Measurements from ENCODE around the gene CSMD2.
"Not testable (repeated sequence)": the region's sequence is repeated elsewhere in the genome, so short reads cannot be mapped to it uniquely, and the experiment has no call there.

The CSMD2 gene

DNA sequence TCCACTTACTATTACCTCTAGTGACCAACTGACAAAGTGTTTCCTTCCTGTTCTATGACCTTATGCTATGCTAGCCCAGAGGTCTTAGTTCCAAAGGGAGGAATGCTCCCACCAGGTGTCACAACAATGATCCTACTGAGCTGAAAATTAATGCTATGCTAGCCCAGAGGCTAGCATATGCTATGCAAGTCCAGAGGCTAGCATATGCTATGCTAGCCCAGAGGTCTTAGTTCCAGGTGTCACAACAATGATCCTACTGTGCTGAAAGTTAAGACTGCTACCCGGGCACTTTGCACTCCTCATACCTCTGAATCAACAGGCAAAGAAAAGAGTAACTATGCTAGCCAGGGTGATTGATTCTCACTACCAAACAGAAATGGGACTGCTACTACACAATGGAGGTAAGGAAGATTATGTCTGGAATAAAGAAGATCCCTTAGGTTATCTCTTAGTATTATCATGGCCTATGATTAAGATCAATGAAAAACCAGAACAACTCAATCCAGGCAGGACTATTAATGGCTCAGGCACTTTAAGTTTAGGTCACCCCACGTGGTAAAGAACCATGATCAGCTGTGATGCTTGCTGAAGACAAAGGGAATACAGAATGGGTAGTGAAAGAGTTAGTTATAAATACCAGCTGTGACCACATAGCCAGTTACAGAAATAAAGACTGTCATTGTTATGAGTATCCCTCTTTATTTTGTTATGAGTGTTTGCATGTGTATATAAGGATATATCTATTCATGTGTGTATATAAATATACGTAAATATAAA, 114.1 kb downstream of the CSMD2 start:
- DNase-seq, result no peak

DNA sequence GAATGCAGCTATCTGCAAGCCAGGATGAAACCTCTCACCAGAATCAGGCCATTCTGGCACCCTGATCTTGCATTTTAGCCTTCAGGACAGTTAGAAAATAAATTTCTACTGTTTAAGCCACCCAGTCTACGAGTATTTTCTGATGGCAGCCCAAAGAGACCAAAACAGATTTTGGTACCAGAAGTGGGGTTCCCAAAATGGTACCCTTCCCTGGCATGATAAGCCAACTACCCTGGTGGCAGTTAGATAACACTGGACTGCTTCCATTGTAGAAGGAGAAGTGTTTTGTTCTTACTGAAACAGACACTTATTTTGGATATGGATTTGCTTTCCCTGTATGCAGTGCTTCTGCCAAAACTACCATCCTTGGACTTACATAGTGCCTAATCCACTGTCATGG, 115.0 kb downstream of the CSMD2 start:
- DNase-seq, result no peak

DNA sequence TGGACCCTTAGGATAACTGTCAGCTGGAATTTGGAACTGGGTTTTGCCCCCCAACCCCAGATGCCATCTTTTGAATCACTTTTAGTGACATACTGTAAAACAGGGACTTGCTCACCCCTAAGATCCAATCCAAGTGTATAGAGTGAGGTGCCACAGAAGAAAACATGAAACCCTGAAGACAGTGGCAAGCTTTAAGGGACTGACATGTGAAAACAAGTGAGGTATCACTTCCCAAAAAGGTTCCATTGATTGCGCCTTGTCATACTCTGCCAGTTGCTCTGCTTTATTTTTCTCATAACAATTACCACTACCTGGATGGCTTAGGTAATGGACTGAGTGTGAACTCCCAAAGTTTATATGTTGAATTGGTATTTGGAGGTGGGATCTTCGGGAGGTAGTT, 115.6 kb downstream of the CSMD2 start:
- DNase-seq, result no peak

DNA sequence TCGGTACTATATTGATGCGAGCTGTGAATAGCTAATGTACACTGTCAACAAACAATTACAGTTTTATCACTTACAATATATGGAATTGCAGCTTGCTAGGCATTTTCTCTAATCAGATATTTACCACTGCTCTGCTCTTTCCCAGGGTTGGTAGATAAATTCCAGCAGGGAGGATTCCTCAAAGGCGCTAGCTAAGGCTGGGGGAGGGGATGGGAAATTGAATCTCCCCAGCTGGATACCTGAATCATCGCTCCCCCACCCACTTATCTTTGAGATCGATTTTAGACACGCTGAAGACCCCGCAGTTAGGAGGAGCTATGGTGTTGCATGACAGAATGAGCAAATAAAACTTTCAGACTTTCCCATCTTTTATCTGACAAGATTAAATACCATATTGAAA, 127.2 kb downstream of the CSMD2 start:
- no peak for DNase-seq

DNA sequence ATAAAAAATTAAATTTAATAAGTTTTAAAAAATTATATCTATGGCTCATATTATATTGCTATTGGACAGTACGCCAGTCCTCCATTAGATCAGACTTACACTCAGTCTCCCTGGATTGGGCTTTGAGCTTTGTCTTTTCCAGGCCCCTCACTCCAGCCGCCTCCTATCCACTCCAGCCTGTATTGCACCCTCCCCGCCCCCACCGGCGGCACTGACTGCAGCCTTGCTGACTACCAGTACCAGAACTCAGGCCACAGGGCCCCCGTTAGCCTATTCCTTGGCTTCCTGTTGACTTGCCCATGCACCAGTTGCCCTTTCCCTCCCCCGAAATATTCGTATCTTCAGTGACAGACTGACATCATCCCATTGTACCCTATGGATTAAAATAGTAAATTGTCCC, 127.9 kb downstream of the CSMD2 start:
- no peak for DNase-seq

DNA sequence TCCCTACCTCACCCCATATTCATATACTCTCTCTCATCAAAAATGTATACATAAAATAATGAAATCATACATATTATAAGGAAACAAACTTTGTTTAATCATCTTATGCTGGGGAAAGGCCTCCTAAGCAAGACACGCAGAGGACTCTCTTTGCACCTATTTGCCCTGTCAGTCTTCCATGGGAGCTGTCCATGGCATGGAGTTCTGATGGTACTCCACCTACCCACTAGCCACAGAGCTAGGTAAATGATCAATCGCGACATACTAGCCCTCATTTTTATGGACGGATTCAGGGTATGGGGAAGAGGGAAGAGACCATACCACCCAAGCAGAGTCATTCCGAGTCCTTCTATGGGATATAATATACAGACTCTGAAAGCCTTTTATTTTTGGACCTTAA, 131.0 kb downstream of the CSMD2 start:
- DNase-seq, result no peak

DNA sequence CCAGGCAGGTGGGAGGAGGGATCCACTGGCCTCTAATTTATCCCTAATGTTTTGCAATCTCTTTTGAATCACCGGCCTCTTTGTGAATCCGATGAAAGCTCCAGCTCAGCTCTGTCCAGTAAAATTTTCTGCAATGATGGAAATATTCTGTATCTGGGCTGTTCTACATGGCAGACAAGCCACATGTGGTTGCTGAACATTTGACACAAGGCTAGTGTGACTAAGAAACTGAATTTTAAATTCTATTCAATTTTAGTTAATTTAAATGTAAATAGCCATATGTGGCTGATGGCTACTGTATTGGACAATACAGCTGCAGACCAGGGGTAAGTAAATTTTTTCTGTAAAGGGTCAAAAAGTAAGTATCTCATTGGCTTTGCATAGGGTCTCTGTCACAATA, 135.1 kb downstream of the CSMD2 start:
- no peak for DNase-seq

DNA sequence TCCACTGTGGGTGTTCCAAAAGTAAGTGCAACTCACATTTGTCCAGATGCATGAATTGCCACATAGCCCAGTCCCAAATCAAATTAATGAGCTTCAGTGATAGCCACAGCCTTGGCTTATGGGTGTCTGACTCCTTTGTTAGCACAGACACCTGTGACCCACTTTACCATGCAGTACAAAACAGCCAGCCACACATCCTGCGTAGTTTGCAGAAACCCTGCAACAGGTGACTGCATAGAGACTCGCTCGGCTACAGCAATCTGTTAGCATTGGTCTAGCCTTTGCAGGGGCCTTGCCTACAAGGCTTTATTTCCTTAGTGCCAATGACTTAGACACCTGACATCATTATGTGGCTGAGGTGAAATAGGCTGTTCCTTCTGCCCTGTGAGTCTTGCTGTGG, 135.5 kb downstream of the CSMD2 start:
- DNase-seq, result no peak

DNA sequence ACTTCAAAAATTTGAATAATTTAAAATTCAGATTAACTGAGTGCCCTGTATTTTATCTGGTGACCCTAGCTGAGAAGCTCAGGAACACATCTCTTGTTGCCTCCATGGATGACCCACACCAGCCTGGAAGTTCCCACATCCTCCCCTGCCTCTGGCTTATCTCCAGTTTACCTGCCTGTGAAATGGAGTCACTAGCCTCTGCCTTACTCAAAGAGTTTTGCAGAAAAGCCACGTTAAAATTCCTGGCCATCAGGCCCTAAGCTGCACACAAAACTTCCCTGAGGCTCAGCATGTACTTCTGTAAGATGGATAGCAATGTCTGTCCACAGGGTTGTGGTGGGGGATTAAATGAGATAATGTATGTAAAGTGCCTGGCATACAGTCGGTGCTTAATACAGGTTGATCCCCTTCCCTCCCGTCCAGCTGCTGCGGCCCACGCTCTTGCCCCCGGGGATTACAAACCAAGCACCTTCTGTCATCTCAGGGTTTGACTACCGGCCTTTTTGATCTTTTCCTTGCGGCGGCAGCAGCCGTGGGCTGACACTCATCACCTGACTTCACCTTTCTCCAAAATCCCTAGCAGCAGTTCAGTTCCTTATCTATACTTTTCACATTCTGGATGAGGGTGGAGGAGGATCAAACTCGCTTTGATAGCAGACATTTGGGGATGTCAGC, 136.5 kb downstream of the CSMD2 start:
- DNase-seq, result no peak

DNA sequence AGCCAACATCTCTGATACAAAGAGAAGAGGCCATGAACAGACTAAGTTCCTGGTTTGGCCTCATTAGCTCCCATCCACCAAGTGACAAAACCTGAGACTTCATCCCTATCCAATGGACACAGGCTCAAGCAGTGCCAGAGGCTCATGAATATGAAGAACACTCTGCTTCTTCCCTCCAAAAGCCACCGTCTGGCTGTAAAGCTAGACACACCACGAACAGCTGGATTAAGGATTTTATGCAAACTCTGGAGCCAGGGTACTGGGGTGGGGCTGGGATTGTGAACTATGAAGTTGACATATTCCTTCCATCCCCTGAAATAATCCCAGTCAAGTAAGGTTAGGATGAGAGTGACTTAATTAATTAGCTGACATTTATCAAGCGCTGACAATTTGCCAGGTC, 139.4 kb downstream of the CSMD2 start:
- DNase-seq, result no peak

DNA sequence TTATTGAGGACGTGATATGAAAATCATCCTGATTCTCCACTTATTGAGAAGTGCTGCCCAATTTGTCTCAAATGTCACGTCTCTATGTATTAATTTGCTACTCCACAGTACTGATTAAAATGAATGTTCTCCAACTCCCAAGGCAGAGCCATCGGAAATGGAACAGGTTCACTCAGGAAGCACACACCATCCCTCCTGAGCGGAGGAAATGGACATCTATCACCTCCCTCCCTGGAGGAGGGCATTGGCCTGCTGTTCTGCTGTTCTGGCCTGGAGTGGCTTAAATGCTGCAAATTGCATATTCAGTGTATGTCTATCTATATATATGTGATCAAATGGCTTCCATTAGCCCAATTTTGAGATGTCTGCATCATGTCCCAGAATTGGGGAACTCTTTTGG, 140.5 kb downstream of the CSMD2 start:
- no peak for DNase-seq

DNA sequence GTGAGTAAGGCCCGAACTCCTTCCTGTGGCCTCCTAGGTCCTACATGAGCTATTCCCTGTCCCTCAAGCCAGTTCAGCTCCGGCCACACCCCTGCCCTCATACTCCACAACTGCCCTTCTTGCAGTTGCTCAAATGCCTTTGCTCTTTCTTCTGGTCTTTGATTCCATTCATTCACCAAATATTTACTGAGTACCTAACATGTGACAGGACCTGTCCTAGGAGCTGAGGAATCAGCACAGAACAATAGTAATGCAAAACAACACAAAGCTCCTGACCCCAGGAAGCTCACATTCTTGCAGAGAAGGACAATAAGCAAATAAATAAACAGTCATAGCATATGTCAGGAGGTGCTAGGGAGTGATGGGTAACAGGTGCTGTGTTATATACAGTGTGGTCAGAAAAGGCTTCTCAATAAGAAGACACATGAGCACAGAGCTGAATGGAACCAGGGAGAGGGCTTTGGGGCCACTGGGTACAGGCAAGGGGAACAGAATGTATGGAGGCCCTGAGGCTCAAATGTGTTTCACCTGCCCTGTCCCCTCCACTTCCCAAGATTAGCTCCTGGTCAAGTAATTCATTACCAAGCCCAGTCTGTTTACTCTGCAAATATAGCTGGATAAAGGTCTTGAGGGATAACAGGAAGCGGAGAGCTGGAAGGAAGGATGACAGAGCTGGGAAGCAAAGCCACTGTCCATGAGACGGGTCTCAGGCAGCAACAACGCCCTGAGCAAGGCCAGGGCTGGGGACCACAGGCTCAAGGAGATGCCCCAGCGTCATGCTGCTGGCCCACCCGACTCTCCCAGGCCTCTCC, 145.1 kb downstream of the CSMD2 start:
- DNase-seq, result no peak

DNA sequence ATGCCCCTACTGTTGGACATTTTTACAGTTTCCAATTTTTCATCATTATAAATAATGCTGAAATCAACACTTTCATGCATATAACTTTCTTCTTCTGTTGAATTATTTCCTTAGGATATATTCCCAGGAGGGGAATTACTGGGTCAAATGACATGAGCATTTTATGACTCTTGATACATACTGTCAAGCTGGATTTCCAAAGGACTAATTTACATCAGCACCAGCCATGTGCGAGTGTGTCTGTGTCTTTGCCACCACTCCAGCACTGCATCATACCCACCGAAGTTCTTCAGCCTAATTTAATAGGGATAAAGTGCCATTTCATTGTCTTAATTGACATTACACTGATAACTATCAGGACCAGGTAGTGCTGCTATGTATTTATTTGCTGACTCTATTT, 146.7 kb downstream of the CSMD2 start:
- no peak for DNase-seq

DNA sequence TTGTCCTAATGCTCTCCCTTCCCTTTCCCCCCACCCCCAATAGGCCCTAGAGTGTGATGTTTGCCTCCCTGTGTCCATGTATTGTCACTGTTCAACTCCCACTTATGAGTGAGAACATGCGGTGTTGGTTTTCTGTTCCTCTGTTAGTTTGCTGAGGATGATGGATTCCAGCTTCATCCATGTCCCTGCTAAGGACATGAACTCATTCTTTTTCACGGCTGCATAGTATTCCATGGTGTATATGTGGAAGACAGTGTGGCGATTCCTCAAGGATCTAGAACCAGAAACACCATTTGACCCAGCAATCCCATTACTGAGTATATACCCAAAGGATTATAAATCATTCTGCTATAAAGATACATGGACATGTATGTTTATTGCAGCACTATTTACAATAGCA, 148.7 kb downstream of the CSMD2 start:
- not testable (repeated sequence) for DNase-seq

DNA sequence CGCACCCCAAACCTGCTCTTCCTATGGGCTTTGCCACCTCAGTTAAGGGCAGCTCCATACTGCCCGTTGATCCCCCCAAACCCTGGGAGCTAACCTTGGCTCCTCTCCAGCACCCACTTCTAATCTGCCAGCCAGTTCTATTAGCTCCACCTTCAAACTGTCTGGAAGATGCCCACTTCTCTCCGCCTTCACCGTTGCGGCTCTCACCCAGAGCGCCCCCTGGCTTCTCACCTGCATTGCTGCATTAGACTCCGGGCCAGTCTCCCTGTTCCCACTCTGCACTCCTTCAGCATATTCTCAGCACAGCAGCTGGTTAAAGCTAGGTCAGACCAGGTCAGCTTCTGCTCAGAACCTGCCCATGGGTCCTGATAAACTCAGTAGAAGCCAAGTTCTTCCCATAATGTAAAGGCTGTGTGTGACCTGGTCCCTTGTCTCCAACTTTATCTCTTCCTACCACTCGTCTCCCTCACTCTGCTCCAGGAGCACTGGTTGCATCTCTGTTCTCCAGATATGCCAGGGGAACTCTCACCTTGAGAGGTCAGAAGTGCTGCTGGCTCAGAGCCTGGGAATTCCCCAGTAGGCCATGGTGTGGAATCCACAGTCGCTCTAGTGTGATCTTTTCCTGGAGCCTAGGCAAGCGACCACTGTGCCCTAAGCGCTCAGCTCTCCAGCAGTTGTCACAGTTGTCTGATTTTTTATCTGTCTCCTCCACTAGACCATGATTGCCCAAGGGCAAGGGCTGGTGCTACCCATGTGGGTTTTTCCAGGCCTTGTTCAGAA, 150.9 kb downstream of the CSMD2 start:
- DNase-seq, result no peak

DNA sequence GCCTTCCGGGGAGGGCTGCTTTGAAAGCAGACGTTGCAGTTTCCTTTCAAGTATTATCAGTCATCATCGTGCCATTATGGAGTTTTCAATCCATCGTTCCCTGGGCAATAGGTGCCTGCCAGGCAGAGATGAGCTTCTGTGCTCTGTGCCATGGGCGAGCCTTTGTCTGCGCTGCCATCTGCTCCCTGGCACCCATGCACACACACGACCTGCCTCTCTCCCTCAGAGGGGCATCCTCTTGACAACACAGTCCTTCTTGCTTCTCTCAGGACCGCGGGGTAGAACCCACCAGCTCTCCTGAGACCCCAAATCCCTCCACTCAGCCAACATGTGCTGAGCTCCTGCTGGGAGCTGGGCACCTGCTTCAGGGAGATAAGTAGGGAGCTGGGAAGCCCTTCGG, 151.9 kb downstream of the CSMD2 start:
- no peak for DNase-seq

DNA sequence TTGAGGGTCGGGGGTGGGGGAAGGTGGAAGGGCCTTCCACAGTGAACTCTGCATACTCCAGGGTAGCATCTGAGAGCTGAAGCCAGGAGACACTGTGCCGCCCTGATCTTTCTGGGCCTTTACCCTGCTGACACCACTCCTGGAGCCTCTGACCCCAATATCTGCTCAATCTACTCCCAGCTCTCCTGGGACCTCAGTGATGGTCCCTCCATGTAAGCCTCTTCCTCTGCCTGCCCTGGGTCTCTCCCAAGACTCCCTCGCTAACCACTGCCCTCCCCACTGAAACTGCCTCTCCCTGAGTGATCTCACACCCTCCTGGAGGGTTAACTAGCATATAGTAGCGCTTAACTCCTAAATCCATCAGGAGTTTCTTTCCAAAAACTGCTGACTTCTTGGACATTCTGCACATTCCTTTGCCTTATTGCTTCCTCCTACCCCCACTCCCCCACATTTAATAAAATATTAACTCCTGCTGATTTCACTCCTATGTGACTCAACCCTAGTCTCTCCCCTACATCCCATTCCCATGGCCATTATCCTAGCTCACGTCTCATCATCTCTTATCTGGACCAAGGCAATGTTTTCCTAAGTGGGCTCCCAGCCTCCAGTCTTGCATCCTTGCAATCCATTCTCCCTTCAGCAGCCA, 155.6 kb downstream of the CSMD2 start:
- DNase-seq, result no peak

DNA sequence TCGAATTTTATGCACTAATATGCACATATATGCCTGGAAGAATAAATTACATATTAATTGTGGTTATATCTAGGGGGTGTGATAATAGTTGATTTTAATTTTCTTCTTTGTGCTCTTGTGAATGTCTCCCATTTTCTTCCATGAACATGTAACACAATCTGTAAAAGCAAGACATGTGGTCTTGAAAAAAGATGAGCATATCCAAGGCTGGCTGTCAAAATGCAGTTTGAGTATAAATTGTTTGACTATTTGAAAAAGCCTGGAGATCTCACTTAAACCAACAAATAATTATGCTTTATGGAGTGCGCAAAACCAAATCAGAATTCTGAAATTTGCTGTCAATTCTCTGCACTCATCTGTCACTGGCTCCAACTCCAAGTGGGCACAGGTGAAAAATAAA, 157.3 kb downstream of the CSMD2 start:
- no peak for DNase-seq

DNA sequence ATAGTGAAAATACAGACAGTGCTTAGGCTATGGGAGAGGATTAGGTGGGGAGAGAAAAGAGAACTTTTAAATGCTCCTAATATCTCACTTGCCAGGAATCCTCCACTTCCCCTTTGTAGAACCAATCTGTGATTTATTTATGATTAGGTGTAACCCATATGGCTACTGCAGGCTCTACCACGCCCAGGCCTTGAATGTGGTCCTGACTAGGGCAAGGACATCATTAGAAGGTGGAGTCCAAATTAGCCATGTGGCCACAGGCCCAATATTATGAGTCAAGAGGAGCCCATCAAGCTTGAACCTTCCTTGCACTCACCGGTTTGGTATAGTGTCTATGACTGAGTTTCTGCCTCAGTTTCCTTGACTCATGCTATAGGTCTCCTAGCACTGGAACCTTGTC, 159.7 kb downstream of the CSMD2 start:
- DNase-seq, result no peak

DNA sequence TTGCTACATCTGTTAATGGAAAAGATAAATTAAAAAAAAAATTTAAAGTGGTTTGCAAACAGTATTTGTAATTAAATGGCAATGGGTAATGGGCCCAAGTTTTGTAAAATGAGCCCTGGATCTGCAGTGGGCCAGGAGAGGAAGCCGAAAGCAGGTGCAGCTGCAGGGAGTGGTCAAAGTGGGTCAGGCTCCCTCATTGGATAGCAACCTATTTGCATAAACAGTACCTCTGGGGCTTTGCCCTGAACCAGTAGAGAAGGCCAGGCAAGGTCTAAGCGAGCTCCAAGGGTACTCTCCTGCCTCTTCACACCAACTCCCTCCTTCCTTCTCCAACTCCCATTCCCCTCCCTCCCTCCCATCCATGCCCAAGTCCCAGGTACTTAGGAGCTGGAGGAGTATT, 162.2 kb downstream of the CSMD2 start:
- DNase-seq, result no peak

DNA sequence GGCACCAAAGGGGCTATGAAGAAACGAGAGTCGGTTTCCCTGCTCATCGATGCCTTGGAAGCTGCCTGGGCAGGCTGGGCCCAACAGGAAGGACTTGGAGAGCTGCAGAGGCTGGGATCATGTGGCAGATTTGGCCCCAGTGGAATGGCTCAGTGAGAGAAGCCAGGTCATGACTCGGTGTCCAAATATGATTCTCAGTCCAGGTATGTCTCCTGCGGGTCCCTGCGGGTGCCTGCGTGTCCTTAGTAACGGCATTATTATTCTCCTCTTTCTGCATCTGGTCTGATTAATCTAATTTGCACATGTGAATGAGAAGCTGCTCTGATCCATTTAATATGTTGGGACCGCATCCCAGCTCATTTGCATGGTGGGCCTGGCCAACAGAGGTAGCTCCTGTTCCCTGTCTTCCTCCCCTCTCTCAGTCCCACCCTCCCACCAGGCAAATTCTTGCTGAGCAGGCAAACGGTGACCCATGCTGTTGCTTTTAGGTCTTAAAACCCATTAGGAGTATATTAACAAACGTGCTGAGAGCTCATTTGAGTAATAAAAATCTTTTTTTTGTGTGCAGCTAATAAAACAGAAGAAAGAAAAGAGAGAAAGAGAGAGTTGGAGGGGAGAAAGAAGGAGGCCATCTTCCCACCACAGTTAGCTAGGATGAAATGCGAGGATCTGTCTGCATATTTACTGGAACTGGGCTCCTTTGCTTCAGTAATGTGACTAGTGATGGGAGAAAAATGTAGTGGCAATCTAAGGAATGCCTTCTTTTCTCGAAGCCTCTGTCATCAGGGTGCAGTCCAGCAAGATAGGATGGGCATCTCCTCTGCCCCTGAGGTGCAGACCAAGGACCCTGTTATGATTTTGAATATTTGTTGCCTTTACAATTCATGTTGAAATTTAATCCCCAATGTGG, 167.6 kb downstream of the CSMD2 start:
- no peak for DNase-seq

DNA sequence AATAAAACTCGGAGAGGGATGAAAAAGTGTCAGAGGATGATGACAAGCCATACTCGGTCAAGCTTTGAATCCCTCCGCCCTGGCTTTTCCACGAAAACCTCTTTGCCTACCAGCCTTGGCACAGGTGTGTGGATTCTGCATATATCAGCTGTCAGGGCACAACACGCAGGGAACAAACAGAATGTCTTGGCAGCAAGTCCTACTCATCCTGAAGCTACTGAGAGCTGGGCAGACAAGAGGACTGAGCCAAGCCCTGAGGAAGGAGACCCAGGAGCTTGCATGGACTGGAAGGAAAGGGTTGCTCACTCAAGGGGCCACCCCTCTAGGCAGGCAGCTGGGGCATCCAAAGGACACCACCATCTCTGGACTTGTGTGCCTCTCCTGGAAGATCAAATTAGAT, 168.7 kb downstream of the CSMD2 start:
- no peak for DNase-seq

All from bone marrow (tissue), 2 donors.